Measurements from ENCODE around the gene VEZF1.

The VEZF1 gene

GRCh38 chr17:57927048-57927723 is 60.9 kb downstream of the VEZF1 start:
- no peak for DNase-seq

GRCh38 chr17:57926723-57927047 is 61.4 kb downstream of the VEZF1 start:
- DNase-seq: no peak

- DNase-seq: no peak
These were observed 62.6 kb downstream of the VEZF1 start for GRCh38 chr17:57925361-57925990.

GRCh38 chr17:57924677-57925076 is 63.4 kb downstream of the VEZF1 start:
- no peak for DNase-seq

Measured in NCI-H1105 (cell line).